MCF 10A (cell line): ENCODE results near the gene KSR1. TPM values are rescaled to one million over a fixed set of nuclear protein-coding genes. Genes with fewer than 3 reads are reported as not detected.

ENCODE experiments used
- BruUV-seq: library from RNA; stranded (reverse); fragments of 400-500 nt; replicated peaks from 2 replicates; lab custom pipeline; 2021; lab: Mats Ljungman, UMichigan
- CTCF ChIA-PET: fragments of 300-600 bp; sonication (Branson Sonifier 250); formaldehyde crosslinking; extraction: SDS; loops from one replicate; lab custom pipeline; 2021; ENCODE audit warnings: antibody characterized with exemption, inconsistent platforms; lab: Yijun Ruan, JAX
- POLR2A ChIA-PET: fragments of 300-600, 350-650 bp; sonication (Branson Sonifier 250); formaldehyde crosslinking; extraction: SDS; loops from one replicate; lab custom pipeline; 2020; ENCODE audit warnings: antibody characterized with exemption, inconsistent platforms; lab: Yijun Ruan, JAX
- DNase-seq: peaks from one replicate; pipeline ENCODE4 v3.0.0-alpha.2; 2018; ENCODE audit not compliant: unreplicated experiment
- H3K27ac Mint-ChIP-seq: one replicate; pipeline ENCODE4 v1.8.0; 2022; ENCODE audit warnings: mild to moderate bottlenecking, low read depth, mixed read lengths; ENCODE audit not compliant: unreplicated experiment
- H3K27me3 Mint-ChIP-seq: one replicate; pipeline ENCODE4 v1.8.0; 2022; ENCODE audit warnings: mixed read lengths; ENCODE audit not compliant: insufficient read depth, unreplicated experiment
- H3K36me3 Mint-ChIP-seq: one replicate; pipeline ENCODE4 v1.8.0; 2022; ENCODE audit warnings: mild to moderate bottlenecking, moderate library complexity, mixed read lengths; ENCODE audit not compliant: insufficient read depth, unreplicated experiment
- H3K4me1 Mint-ChIP-seq: one replicate; pipeline ENCODE4 v1.8.0; 2022; ENCODE audit warnings: mixed read lengths; ENCODE audit not compliant: insufficient read depth, unreplicated experiment
- H3K4me3 Mint-ChIP-seq: one replicate; pipeline ENCODE4 v1.8.0; 2022; ENCODE audit warnings: mild to moderate bottlenecking, moderate library complexity, mixed read lengths; ENCODE audit not compliant: unreplicated experiment
- H3K9me3 Mint-ChIP-seq: one replicate; pipeline ENCODE4 v1.8.0; 2022; ENCODE audit warnings: mixed read lengths; ENCODE audit not compliant: unreplicated experiment
- intact Hi-C: fragments of 100-400 bp; cut with micrococcal nuclease; formaldehyde crosslinking; loops from 2 replicates; pipeline ENCODE4 v1.14.1; 2022
- total RNA-seq: library from RNA; stranded (reverse); gene quantifications from 2 replicates; pipeline ENCODE4 v1.2.3, GENCODE V29; 2022
- TF ChIP-seq, protein P1 (sequence below): fragments of 200-600 bp; IDR thresholded peaks from one replicate; pipeline ENCODE4 v1.8.0; 2022; ENCODE audit warnings: antibody characterized with exemption, mild to moderate bottlenecking; ENCODE audit not compliant: unreplicated experiment

Gene KSR1
- total RNA-seq, 1 experiment from 2014 or later, result 7.2 TPM

DNA sequence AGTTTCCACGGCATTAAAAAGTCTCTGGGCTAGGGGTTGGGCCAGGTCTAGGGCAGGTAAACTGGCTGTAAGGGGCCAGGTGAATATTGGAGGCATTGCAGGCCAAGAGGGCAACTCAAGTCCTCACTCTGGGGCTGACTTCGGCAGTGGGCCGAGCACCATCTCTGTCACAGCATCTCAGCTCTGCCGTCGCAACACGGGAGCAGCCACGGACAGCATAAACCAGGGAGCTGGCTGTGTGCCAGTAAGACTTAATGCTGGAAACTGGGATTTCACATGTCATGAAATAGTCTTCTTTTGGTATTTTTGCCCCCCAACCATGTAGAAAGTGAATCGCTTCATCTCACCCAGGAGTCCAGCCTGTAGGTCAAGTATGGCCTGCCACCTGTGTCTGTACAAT lies 162.2 kb downstream of the KSR1 start:
- Mint-ChIP-seq H3K4me1 (no peaks in the 10 kb centered on the region), H3K36me3 (peaks cover 7% of the 10 kb centered on the region), H3K27me3 (no peaks in the 10 kb centered on the region), H3K27ac (no peak overlapping the region), H3K4me3 (no peak overlapping the region), H3K9me3 (no peaks in the 10 kb centered on the region)
- TF ChIP-seq, protein P1, sequence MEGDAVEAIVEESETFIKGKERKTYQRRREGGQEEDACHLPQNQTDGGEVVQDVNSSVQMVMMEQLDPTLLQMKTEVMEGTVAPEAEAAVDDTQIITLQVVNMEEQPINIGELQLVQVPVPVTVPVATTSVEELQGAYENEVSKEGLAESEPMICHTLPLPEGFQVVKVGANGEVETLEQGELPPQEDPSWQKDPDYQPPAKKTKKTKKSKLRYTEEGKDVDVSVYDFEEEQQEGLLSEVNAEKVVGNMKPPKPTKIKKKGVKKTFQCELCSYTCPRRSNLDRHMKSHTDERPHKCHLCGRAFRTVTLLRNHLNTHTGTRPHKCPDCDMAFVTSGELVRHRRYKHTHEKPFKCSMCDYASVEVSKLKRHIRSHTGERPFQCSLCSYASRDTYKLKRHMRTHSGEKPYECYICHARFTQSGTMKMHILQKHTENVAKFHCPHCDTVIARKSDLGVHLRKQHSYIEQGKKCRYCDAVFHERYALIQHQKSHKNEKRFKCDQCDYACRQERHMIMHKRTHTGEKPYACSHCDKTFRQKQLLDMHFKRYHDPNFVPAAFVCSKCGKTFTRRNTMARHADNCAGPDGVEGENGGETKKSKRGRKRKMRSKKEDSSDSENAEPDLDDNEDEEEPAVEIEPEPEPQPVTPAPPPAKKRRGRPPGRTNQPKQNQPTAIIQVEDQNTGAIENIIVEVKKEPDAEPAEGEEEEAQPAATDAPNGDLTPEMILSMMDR, result no peak
- ChIA-PET CTCF (interaction anchor here (0.6 to 26.4 kb wide), 5 partner anchors 11 to 463 kb away, joined by 3 to 580 read pairs (median 6); no protein-coding TSS in a partner anchor), POLR2A (no interaction called here)
- intact Hi-C loops, result no loop called here
- BruUV-seq, result no TSS peak
- DNase-seq, result no peak

DNA sequence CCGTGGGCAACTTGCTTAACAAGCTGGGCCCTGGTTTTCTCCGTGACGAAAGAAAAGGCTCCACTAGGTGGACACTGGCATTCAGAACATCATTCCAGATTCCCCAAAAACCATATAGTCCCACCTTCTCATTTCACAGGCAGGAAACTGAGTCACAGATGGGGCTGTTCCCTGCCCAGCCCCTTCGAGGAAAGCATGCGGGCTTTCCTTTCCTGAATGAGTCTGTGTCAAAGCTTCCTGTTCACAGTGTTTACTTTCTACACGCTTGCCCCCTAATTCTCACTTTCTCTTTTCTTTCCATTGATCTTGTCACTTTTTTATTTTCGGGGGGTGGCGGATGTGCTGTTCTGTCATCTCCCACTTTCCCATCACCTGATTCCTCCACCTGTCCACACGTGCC lies 164.5 kb downstream of the KSR1 start:
- intact Hi-C loops, result no loop called here
- ChIA-PET CTCF (interaction anchor here (1.1 to 2.8 kb wide), 3 partner anchors 11 to 20 kb away, joined by 3 to 12 read pairs (median 6); no protein-coding TSS in a partner anchor), POLR2A (no interaction called here)
- Mint-ChIP-seq H3K27me3 (no peaks in the 10 kb centered on the region), H3K4me3 (no peak overlapping the region), H3K36me3 (peaks cover 13% of the 10 kb centered on the region), H3K9me3 (no peaks in the 10 kb centered on the region), H3K27ac (no peak overlapping the region), H3K4me1 (no peaks in the 10 kb centered on the region)
- BruUV-seq, result no TSS peak
- no peak for DNase-seq
- TF ChIP-seq, protein P1, result no peak

DNA sequence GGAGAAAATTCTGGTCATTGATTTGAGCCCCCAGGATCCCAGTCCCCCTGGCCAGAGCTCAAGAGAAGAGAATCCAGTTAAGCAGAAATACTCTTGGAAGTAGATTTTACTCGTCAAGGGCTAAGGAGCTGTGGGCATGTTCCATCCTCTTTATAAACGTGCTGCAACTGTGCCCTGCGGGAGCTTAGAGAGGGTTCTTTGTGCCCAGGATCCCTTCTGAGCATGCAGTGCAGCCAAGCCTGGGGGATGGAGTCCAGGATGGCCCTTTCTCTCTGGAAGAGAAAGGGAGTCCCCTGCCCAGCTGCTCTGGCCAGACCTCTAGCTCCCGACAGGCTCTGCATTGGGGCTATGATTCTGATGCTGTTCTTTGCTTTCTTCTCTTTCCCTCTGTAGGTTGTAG lies 165.3 kb downstream of the KSR1 start:
- peaks cover 13% of the 10 kb centered on the region for H3K36me3 Mint-ChIP-seq
- BruUV-seq, result no TSS peak
- TF ChIP-seq, protein P1, result no peak
- no peaks in the 10 kb centered on the region for H3K4me1 Mint-ChIP-seq
- CTCF ChIA-PET, result interaction anchor here (0.6 to 2.8 kb wide), 5 partner anchors 12 to 386 kb away, joined by 3 to 12 read pairs (median 6); no protein-coding TSS in a partner anchor
- POLR2A ChIA-PET, result interaction anchor here (0.6 kb wide), 1 partner anchor 210 kb away, joined by 4 read pairs; no protein-coding TSS in a partner anchor
- DNase-seq, result no peak
- no peak overlapping the region for H3K4me3 Mint-ChIP-seq
- no peaks in the 10 kb centered on the region for H3K27me3 Mint-ChIP-seq
- intact Hi-C loops, result no loop called here
- no peaks in the 10 kb centered on the region for H3K9me3 Mint-ChIP-seq
- no peak overlapping the region for H3K27ac Mint-ChIP-seq

DNA sequence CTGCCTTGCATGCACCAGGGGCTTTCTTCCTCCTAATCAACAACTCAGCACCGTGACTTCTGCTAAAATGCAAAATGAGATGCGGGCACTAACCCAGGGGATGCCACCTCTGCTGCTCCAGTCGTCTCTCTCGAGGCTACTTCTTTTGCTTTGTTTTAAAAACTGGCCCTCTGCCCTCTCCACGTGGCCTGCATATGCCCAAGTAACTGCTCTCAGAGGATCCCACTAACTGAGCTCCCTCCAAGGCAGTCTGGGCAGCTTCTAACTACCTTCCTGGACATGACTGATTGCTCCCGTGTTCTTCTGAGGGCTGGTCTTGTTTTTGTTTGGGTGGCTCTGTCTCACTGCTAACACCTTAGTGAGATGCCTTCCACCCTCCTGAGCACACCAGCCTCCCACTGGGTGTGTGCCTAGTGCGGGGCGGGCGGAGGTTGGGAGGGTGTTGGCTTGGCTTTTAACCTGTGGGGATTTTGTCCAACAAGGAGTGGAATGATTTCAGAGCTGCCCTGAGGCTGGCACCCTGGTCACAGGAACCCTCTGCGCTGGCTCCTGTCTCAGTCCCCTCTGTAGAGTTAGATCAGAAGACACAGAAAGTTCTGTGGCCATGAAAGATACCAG lies 165.8 kb downstream of the KSR1 start:
- ChIA-PET POLR2A (interaction anchor here (0.6 kb wide), 1 partner anchor 211 kb away, joined by 4 read pairs; no protein-coding TSS in a partner anchor), CTCF (interaction anchor here (0.6 to 2.8 kb wide), 6 partner anchors 19 to 387 kb away, joined by 3 to 12 read pairs (median 3); no protein-coding TSS in a partner anchor)
- no peaks in the 10 kb centered on the region for H3K9me3 Mint-ChIP-seq
- no peak overlapping the region for H3K27ac Mint-ChIP-seq
- no TSS peak for BruUV-seq
- no peaks in the 10 kb centered on the region for H3K4me1 Mint-ChIP-seq
- TF ChIP-seq, protein P1, result no peak
- intact Hi-C loops, result no loop called here
- DNase-seq, result no peak
- H3K27me3 Mint-ChIP-seq, result no peaks in the 10 kb centered on the region
- H3K36me3 Mint-ChIP-seq, result peaks cover 8% of the 10 kb centered on the region
- no peak overlapping the region for H3K4me3 Mint-ChIP-seq
